HG03571 (cell line): ENCODE results near the gene CRACDL.
"Not testable (repeated sequence)": the region's sequence is repeated elsewhere in the genome, so short reads cannot be mapped to it uniquely, and the experiment has no call there.

ENCODE experiments used
- ATAC-seq: cut with Tn5 transposase; IDR thresholded peaks from one replicate; pipeline ENCODE4 v1.9.1; 2021; ENCODE audit not compliant: unreplicated experiment

CRACDL gene

GRCh38 chr2:98891591-98891990 lies 44.4 kb downstream of the CRACDL start:
- ATAC-seq: no peak

- ATAC-seq: no peak
Observed at GRCh38 chr2:98886066-98886554, 49.9 kb downstream of the CRACDL start.

GRCh38 chr2:98884658-98885057 lies 51.4 kb downstream of the CRACDL start:
- no peak for ATAC-seq

GRCh38 chr2:98883780-98884211 lies 52.2 kb downstream of the CRACDL start:
- no peak for ATAC-seq

- ATAC-seq: no peak
Observed at GRCh38 chr2:98882971-98883779, 52.9 kb downstream of the CRACDL start.

GRCh38 chr2:98882368-98882767 lies 53.7 kb downstream of the CRACDL start:
- ATAC-seq: no peak

- no peak for ATAC-seq
Observed at GRCh38 chr2:98881153-98881650, 54.8 kb downstream of the CRACDL start.

GRCh38 chr2:98880266-98881152 lies 55.5 kb downstream of the CRACDL start:
- ATAC-seq: no peak

GRCh38 chr2:98877658-98878057 lies 58.4 kb downstream of the CRACDL start:
- not testable (repeated sequence) for ATAC-seq

- no peak for ATAC-seq
Observed at GRCh38 chr2:98876741-98877140, 59.3 kb downstream of the CRACDL start.

GRCh38 chr2:98875746-98876145 lies 60.3 kb downstream of the CRACDL start:
- ATAC-seq: no peak

- no peak for ATAC-seq
Observed at GRCh38 chr2:98875081-98875728, 60.8 kb downstream of the CRACDL start.

GRCh38 chr2:98874186-98874689 lies 61.8 kb downstream of the CRACDL start:
- ATAC-seq: no peak

GRCh38 chr2:98872526-98872925 lies 63.5 kb downstream of the CRACDL start:
- no peak for ATAC-seq

- ATAC-seq: no peak
Observed at GRCh38 chr2:98871506-98871905, 64.5 kb downstream of the CRACDL start.

- ATAC-seq: no peak
Observed at GRCh38 chr2:98870516-98871158, 65.4 kb downstream of the CRACDL start.

GRCh38 chr2:98869870-98870269 lies 66.2 kb downstream of the CRACDL start:
- ATAC-seq: no peak

- no peak for ATAC-seq
Observed at GRCh38 chr2:98869272-98869641, 66.8 kb downstream of the CRACDL start.

- ATAC-seq: no peak
Observed at GRCh38 chr2:98868548-98869271, 67.3 kb downstream of the CRACDL start.
